Heart right ventricle (tissue), 16 donors: ENCODE data around the gene PLGRKT. TPM values are rescaled to one million over a fixed set of nuclear protein-coding genes. Genes with fewer than 3 reads are reported as not detected.
A peak's percentile ranks its signal among the peaks of the same experiment; 100 is the strongest.
"Not testable (repeated sequence)": the region's sequence is repeated elsewhere in the genome, so short reads cannot be mapped to it uniquely, and the experiment has no call there.

Experiments
- ATAC-seq, 8 donors: fragments of 200-7000 bp; cut with Tn5 transposase; one replicate each; pipeline ENCODE4 v1.9.1; 2020; ENCODE audit warnings: mild to moderate bottlenecking in 8 of 8, moderate library complexity in 8 of 8, moderate number of reproducible peaks in 1 of 8
- DNase-seq, 2 donors: peaks; one replicate each; pipeline ENCODE4 v3.0.0-alpha.2; 2020
- H3K27ac ChIP-seq, 10 donors: fragments of 200-600 bp; sonication (generic) in 2 of 10; one replicate each; pipeline versions ENCODE4 v1.5.0 to v1.8.0; 2020 to 2022; ENCODE audit warnings: mild to moderate bottlenecking in 3 of 10
- H3K27me3 ChIP-seq, 7 donors: fragments of 200-600 bp; one replicate each; pipeline ENCODE4 v1.8.0; 2021 to 2022; ENCODE audit warnings: mild to moderate bottlenecking in 2 of 7
- H3K36me3 ChIP-seq, 9 donors: fragments of 200-600 bp; sonication (generic) in 1 of 9; one replicate each; pipeline versions ENCODE4 v1.5.0 to v1.8.0; 2020 to 2022; ENCODE audit warnings: mild to moderate bottlenecking in 2 of 9
- H3K4me1 ChIP-seq, 9 donors: fragments of 200-600 bp; sonication (generic) in 1 of 9; one replicate each; pipeline versions ENCODE4 v1.5.0 to v1.8.0; 2020 to 2022; ENCODE audit warnings: mild to moderate bottlenecking in 4 of 9
- H3K4me3 ChIP-seq, 10 donors: fragments of 200-600 bp; sonication (generic) in 2 of 10; one replicate each; pipeline versions ENCODE4 v1.5.0 to v1.8.0; 2020 to 2022; ENCODE audit warnings: mild to moderate bottlenecking in 7 of 10, moderate library complexity in 2 of 10
- H3K9me3 ChIP-seq, 11 donors: fragments of 200-600 bp in 10 of 11; sonication (generic) in 2 of 11; one replicate each; pipeline versions ENCODE4 v1.5.0 to v1.8.0; 2013 to 2022; ENCODE audit warnings: mild to moderate bottlenecking in 2 of 11, control low read depth in 1 of 11, moderate library complexity in 1 of 11
- WGBS, 2 donors: extraction: QIAGEN DNeasy Blood & Tissue Kit; methylation state at CpG; one replicate each; pipeline ENCODE4 v1.1.7; 2013; ENCODE audit warnings: inconsistent platforms in 1 of 2; 5-methylcytosine and 5-hydroxymethylcytosine counted together
- intact Hi-C, 10 donors: fragments of 100-400 bp; cut with DNase I; formaldehyde crosslinking; loops; one replicate each; pipeline versions ENCODE4 v1.11.1 to v1.14.2; 2022
- polyA plus RNA-seq, 2 donors: library from polyadenylated mRNA; stranded (reverse); fragments of 200-250 nt; gene quantifications; one replicate each; pipeline ENCODE4 v1.2.3, GENCODE V29; 2013
- total RNA-seq, 10 donors: library from RNA; stranded (reverse); fragmentation: NEBNext Ultra II Directional in 3 of 10; extraction: Animal tissue kit (Norgen Biotek cat#: 25700) in 3 of 10; gene quantifications; one replicate each; pipeline versions ENCODE4 v1.2.1 to v1.2.4, GENCODE V29; 2021 to 2023
- TF ChIP-seq, protein P1 (sequence below), 9 donors: fragments of 200-600 bp; sonication (generic) in 2 of 9; IDR thresholded peaks; one replicate each; pipeline versions ENCODE4 v1.5.0 to v1.8.0; 2021 to 2022; ENCODE audit warnings: antibody characterized with exemption in 9 of 9, mild to moderate bottlenecking in 5 of 9, moderate library complexity in 1 of 9
- donor health status: Arrhythmogenic right ventricular cardiomyopathy.
- donor health status: ischemic (EF 13 %, LVEDD 7.1; RV severe dilation, severe dysfunction).
- donor health status: healthy with polysubstance abuse.
- donor health status: DM: no; HTN: yes; CAD: no.
- donor health status: DM: no; HTN: no; CAD: no.
- donor health status: ischemic (EF 25% LVEDD 6.9; RV normal size, moderate dysfunction).
- donor health status: ischemic (EF 25% LVEDD 5.7; RV mildly dilated, moderate dysfunction).
- donor health status: healthy.
- donor health status: DM: yes; HTN: yes; CAD: no.
- donor health status: Ischemic cardiomyopathy.
- donor health status: ischemic (EF 35%, LVEDD 5.7; RV mildly dilated, moderate dysfunction).
- donor health status: nonischemic (EF 11% LVEDD 7.7; RV severe dilation, severe dysfunction).
- donor health status: DM: yes; HTN: yes; CAD: no.
- donor health status: PGD.
- donor health status: ischemic (EF 29% LVEDD 5.4; RV normal size, mild dysfunction).
- donor health status: nonischemic (EF 23%, LVEDD 6.1; RV moderate dilation, normal function).

PLGRKT gene
- total and polyA plus RNA-seq, 12 donors, result 11.8 to 53.0 (median 35.9) TPM

DNA sequence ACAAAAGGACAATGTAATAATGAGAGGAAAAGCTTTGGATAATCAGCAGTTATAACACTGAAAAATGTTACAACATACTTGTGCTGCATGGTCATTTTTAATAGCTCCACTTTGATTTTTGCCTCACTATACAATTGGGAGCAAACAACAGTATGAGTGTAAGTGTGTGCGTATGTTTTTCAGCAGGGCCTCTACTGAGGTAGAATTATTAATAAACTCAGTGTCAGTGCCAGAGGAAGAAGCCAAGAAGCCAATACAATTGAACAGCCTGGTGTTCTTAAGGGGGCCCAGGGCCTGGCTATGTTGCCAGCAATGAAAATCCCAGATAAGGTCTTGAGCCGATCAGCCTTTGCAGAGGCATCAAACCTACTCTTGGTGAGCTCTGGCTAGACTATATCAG lies 81.9 kb downstream of the PLGRKT start:
- DNase-seq, result no peak
- TF ChIP-seq, protein P1, sequence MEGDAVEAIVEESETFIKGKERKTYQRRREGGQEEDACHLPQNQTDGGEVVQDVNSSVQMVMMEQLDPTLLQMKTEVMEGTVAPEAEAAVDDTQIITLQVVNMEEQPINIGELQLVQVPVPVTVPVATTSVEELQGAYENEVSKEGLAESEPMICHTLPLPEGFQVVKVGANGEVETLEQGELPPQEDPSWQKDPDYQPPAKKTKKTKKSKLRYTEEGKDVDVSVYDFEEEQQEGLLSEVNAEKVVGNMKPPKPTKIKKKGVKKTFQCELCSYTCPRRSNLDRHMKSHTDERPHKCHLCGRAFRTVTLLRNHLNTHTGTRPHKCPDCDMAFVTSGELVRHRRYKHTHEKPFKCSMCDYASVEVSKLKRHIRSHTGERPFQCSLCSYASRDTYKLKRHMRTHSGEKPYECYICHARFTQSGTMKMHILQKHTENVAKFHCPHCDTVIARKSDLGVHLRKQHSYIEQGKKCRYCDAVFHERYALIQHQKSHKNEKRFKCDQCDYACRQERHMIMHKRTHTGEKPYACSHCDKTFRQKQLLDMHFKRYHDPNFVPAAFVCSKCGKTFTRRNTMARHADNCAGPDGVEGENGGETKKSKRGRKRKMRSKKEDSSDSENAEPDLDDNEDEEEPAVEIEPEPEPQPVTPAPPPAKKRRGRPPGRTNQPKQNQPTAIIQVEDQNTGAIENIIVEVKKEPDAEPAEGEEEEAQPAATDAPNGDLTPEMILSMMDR (IDR thresholded peaks at IDR 0.05), result no peak
- Histone ChIP-seq H3K36me3 (peaks cover 0 to 28% (median 0%) of the 10 kb centered on the region in 9 donors), H3K27me3 (no peaks in the 10 kb centered on the region), H3K4me3 (no peak overlapping the region), H3K27ac (peak overlapping the region in 4 of 10 donors; percentile 14 to 62 (median 26)), H3K4me1 (peaks cover 0 to 35% (median 8%) of the 10 kb centered on the region in 9 donors), H3K9me3 (peaks cover 0 to 1% (median 0%) of the 10 kb centered on the region in 11 donors)
- ATAC-seq, result peak in 6 of 8 donors; percentile 43 to 82 (median 60)
- intact Hi-C loops, result no loop called here
- WGBS, 2 donors, result 54 to 61% methylated on average over 2 of the region's 2 CpGs

DNA sequence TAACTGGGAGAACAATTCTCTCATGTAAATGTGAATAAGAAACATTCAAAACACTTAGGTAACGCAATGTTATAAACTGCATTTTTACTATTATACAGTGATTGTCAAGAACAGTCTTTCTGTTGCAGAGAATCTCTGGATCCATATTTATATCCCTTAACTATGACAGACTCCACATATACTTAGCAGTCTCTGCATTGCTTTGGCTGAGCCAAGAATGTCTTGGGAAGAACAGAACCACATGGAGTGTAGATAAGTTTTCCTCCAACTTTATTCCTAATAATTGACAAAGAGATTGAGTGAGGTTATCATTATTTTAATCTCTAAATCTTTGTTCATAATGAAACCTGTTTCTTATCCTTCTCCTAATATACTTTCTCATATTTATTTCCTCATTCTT lies 82.5 kb downstream of the PLGRKT start:
- intact Hi-C loops, result no loop called here
- WGBS, 2 donors, result 96 to 100% methylated on average over 1 of the region's 1 CpG
- Histone ChIP-seq H3K27ac (peak overlapping the region in 2 of 10 donors; percentile 14 to 18), H3K4me1 (peaks cover 0 to 35% (median 8%) of the 10 kb centered on the region in 9 donors), H3K36me3 (peaks cover 0 to 22% (median 0%) of the 10 kb centered on the region in 9 donors), H3K4me3 (no peak overlapping the region), H3K27me3 (no peaks in the 10 kb centered on the region), H3K9me3 (peaks cover 0 to 7% (median 0%) of the 10 kb centered on the region in 11 donors)
- no peak for ATAC-seq
- TF ChIP-seq, protein P1 (IDR thresholded peaks at IDR 0.05), result no peak
- DNase-seq, result no peak

DNA sequence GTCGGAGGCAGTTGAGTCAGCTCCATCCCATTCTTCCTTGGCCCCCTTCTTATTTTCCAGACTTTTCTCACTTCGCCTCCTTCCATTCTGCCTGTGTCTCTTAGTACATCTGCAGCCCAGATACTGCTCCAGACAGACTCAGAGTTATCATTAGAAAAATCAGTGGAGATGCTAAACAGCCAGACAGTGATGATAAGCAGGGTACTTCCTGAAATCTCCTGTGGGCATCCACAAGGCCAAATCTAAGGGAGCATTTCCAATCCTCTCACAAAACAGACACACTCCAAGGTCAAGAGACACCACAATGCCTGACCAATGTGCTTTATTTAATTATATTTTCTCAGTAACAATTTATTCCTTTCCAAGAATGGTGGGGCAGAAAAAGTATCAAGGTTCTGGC lies 83.5 kb downstream of the PLGRKT start:
- ATAC-seq (no peak), DNase-seq (no peak)
- WGBS, 2 donors, result 91 to 98% methylated on average over 2 of the region's 2 CpGs
- no peak overlapping the region for H3K27ac ChIP-seq
- TF ChIP-seq, protein P1 (IDR thresholded peaks at IDR 0.05), result no peak
- intact Hi-C loops, result no loop called here
- H3K4me1 ChIP-seq, result peaks cover 0 to 35% (median 8%) of the 10 kb centered on the region in 9 donors
- no peak overlapping the region for H3K4me3 ChIP-seq
- H3K36me3 ChIP-seq, result peaks cover 0 to 14% (median 0%) of the 10 kb centered on the region in 9 donors
- peaks cover 0 to 17% (median 0%) of the 10 kb centered on the region in 11 donors for H3K9me3 ChIP-seq
- no peaks in the 10 kb centered on the region for H3K27me3 ChIP-seq

DNA sequence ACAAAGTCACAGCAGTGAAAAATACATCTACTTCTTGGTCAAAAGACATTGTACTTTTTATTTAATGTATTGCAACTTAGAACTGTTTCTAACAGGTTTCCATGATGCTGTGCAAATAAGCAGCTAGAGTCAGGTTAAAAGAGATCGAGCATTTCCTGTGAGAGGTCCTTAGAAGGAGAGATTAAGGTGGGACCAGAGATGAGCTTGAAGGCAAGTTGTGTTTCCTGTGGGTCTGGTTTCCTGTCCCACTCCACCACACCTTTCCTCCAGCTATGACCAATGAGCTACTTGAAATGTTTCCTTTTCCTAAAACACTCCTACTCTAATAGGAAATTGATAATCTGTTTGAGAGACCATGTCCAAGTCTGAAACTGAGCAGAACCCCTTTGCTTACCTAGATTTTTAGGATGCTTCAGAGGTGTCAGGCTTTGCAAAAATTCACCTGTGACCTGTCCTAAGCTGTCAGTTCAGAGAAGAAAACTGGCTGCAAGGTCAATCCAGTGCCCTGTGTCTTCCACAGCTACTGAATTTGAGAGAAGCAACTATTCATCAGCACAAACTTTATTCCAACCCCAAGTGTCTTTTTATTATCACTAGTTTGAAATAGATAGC lies 85.0 kb downstream of the PLGRKT start:
- Histone ChIP-seq H3K36me3 (peaks cover 0 to 6% (median 0%) of the 10 kb centered on the region in 9 donors), H3K9me3 (peaks cover 0 to 21% (median 0%) of the 10 kb centered on the region in 11 donors), H3K27me3 (no peaks in the 10 kb centered on the region), H3K4me3 (no peak overlapping the region), H3K4me1 (peaks cover 0 to 28% (median 6%) of the 10 kb centered on the region in 9 donors), H3K27ac (peak overlapping the region in 1 of 10 donors; percentile 1)
- intact Hi-C loops, result no loop called here
- TF ChIP-seq, protein P1 (IDR thresholded peaks at IDR 0.05), result no peak
- ATAC-seq (no peak), DNase-seq (no peak)
- WGBS, 2 donors, result 66% methylated on average over 1 of the region's 1 CpG

DNA sequence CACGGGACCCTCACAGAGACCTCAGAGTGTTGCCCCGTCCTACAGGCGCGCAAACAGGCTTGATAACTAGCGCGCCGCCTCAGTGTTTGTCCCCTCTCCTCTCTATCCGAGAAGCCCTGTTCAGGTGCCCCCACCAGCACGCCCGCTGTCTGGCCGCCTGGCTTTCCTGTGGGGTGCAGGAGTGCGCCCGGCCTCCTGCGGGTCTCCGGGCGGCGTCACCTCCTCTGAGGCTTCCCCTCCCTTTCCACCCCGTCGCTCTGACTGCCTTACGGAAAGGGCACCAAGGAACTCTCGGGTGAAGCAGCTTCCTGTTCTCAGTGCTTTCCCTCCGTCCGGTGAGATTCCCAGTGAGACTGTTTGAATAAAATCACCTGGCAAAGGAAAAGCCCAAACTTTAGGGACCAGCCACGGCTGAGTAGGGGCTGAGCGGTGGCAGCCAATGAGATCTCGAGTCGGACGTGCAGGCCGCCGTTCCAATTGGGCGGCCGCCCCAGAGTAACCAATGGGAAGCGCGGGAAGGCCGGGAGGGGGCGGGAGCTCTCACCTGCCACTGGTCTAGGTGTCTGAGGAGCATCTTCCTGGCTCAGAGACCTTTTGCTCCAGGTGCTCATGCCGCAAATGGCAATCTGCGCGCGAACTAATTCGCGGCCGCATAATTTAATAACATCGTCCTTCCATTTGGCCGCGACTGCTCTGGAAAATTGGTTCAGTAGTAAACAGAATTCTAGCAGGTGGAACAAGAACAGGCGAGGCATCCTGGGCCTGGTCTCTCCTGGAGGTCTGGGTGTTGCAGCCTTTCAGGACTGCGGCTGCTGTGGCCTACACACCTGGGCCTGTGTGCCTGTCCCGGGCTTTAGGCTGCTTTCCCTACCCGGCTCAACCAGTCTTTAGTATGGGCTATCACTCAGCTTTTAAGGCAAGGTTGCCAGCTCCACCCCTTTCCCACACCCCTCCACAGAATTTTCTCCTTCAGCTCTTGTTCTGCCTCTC lies 98.4 kb downstream of the PLGRKT start, which contains the start of gene RLN1:
Gene RLN1, minus strand, starts transcription at position 885 of the 990 bp plus-strand sequence. Its CDS starts 130 bp downstream, at position 755.
- peak; percentile 95 to 100 (median 100) for ATAC-seq
- H3K36me3 ChIP-seq, H3K27ac ChIP-seq, H3K4me1 ChIP-seq, H3K9me3 ChIP-seq, intact Hi-C loops, DNase-seq, H3K27me3 ChIP-seq: not testable (repeated sequence)
- H3K4me3 ChIP-seq, result peak within 1 kb of the TSS in 6 of 10 donors; percentile 4 to 32 (median 26)
- 18 to 28% methylated on average over 14 of the region's 50 CpGs for WGBS, 2 donors
